Stimulated activated CD4-positive, alpha-beta T cell treated with anti-CD3 and anti-CD28 coated beads, Interleukin-1b, Interleukin-23, amount 100 ng/mL, for 1 hour (primary cell): ENCODE measurements around the gene KRTAP10-12.

Experiments
- DNase-seq, 2 donors: peaks; one replicate each; pipeline ENCODE4 v3.0.0-alpha.2; 2020; ENCODE audit warnings: low read depth in 2 of 2

Gene KRTAP10-12

DNA sequence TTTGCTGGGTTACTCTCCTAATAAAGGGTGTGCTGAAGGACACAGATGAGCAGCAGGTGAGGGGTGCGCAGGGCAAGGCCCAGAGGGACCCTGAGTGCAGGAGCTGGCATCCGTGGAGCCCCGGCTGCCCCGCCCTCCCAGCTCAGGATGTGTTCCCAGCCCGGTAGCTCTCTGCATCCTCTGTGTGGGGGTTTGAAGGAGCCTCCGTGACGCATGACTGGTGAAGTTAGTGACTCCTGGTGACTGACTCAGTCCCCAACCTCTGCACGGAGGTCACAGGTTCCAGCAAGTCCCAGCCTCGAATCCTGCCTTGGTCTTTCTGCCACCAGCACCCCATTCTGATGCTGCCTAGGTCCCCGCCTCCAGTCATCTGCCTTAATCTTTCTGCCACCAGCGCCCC, 36.0 kb downstream of the KRTAP10-12 start:
- DNase-seq, result no peak

GRCh38 chr21:44734026-44734745, 37.2 kb downstream of the KRTAP10-12 start:
- DNase-seq, result no peak

DNA sequence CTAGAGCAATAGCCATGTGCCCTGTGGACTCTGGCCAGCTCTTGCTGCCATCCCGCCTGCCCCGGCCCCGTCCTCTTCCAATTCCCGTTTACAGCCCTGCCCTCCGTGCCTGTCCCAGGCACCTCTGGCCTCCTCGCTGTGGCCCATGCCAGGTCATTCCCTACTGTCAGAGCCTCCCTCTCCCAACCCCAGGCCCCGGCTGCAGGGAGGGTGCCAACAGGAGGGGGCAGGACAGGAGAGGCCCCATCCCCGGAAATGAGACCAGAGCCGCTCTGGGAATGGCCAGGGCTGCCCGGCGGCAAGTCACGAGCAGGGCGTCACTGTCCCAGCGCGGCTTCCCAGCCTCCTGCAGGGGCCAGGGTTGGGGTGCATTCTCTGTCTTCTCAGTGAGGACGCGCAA, 37.9 kb downstream of the KRTAP10-12 start:
- no peak for DNase-seq

DNA sequence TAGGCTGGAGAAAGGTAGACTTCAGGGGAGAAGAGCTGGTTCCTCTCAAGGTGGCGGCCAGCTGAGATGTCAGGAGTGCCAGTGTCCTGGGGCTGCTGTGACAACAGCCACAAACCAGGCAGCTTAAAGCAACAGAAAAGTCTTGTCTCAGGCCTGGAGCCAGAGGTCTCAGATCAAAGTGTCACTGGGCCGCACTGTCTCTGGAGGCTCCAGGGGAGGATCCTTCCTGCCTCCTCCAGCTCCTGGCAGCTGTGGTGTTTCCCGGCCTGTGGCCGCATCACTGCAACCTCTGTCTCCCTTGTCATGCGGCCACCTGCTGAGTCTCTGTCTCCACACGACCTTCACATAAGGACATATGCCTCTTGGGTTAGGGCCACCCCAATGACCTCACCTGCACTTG, 38.8 kb downstream of the KRTAP10-12 start:
- no peak for DNase-seq

- no peak for DNase-seq
These were observed 39.5 kb downstream of the KRTAP10-12 start for GRCh38 chr21:44736291-44737004.

DNA sequence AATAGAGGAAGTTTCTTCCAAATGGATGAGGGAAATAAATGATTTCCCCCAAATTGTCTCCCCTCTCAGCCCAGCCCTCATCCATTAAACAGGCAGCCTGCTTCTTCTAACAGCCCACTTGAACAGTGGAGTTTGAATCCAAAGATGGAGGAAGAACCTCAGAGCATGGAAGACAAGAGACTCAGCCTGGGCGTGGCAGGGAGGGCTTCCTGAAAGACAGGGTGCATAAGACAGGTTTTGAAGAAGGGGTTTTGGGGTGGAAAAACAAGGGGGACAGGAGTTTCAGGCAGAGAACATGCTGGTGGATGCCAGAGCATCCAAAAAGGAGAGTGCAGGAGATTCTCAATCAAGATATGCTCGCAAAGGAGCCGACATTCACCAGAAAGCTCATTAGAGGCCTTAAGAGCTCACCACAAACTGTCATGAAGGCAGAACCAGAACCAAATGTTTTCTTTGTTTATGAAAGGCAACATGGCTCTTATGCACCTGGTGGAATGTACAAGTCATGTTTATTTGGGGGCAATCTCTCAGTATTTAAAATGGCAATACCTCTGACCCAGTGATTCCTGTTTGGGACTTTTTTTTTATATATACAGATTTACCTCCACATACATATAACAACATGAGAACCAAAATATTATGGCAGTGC, 40.9 kb downstream of the KRTAP10-12 start:
- DNase-seq, result no peak

DNA sequence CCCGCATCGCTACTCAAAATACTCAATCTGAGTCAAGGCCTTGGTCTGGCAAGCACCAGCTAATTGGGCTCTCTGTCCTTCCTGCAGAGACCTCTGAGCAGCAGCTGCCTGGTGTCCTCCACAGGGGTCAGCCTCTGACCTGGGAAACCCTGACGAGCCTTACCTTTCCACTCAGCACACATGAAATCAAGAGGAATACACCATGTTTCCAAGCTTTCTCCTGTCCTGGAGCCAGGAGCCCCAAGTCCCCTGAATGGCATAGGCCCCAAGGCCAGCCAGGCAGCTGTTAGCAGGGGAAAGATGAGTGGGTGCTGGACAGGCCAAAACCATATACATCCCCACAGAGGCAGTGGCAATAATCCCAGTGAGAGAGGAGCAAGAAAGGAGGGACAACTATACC, 41.6 kb downstream of the KRTAP10-12 start:
- no peak for DNase-seq

GRCh38 chr21:44739316-44739715, 42.3 kb downstream of the KRTAP10-12 start:
- no peak for DNase-seq

- no peak for DNase-seq
These were observed 43.8 kb downstream of the KRTAP10-12 start for GRCh38 chr21:44740742-44741141.

DNA sequence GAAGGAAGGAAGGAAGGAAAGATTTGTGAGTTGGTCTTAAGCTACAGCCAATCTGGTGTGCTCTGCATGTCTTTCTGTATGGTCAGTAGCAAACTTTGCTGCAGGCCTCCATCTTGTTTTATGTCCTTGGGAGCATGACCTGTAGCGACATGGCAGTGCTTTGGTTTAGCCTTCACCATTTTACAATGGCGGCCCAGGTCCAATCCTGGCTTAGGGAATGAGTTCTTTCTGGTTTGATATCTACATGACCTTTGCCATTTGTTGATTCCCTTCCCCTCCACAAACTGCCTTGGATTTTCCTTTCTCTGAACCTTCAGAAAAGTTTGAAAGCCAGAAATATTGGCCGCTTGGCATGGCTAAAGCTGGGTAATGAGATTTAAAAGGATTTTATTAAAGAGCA, 44.9 kb downstream of the KRTAP10-12 start:
- no peak for DNase-seq

DNA sequence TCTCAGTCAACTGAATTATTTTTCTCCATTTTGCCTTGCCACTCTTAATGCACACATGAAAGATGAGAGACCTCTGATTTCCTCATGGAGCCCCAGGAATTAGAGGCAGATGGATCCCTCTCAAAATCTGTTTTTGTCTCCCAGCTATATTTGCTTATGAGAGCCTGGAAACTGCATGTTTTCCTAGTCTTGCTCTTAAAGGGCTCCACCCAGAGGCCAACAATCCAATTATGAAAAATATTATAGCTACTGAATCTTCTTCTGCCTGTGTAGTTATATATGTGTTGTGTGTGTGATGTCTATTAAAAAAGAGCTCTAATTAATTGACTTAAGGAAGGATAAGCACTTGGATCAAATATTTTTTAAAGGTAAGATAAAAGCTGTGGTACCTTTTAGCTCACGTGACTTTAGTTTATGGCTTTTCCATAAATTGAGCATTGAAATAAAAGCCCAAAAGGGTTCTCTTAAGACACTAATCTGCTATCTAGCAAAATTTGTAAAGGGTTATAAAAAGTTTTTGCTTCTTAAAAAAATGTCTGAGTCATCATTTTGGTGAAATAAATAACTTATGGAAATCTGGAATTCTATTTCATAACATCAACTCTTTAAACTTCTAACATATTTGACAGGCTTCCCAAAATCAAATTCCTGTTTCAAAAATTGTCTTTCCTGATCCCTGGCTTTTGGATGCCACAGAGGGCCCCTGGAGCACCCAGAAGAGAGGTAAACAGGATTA, 45.6 kb downstream of the KRTAP10-12 start:
- no peak for DNase-seq
